ENCODE measurements around the gene GPC6.

Gene GPC6

DNA sequence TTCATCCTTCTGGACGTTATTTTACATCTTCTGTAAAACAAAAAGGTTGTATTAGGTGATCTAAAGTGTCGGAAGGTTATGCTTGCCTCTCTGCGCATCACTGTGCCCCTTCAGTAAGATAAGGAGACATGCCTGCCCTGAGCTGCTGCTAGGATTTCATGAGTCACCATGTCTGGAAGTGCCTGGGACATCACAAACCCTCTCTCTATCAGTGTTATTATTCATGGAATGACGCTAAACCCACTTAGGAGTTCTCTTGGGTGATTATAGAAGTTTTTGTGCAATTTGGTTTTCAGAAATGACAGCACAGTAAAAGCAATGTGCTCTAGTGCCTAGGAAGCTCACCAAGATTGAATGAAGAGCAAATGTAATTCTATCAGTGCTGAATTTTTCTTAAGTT is 635.2 kb downstream of the GPC6 start:
- peak; percentile 92 for DNase-seq
- Histone ChIP-seq H3K9ac (ENCODE audit: low read length) (no peak overlapping the region), H3K4ac (ENCODE audit: low read depth in 1 of 2, low read length in 2 of 2) (no peak overlapping the region), H3K9me3 (ENCODE audit: control insufficient read depth, low read length) (no peaks in the 10 kb centered on the region), H2AK5ac (ENCODE audit: low read length, severe bottlenecking) (no peak overlapping the region), H3K4me1 (ENCODE audit: control insufficient read depth, insufficient read depth, low read depth, low read length) (peaks cover 2% of the 10 kb centered on the region), H2BK12ac (ENCODE audit: low read length in 2 of 2) (no peak overlapping the region), H3K27ac (ENCODE audit: low read length, poor library complexity, severe bottlenecking) (no peak overlapping the region), H3K4me3 (ENCODE audit: insufficient read depth in 1 of 2, low read depth in 1 of 2, low read length in 2 of 2) (no peak overlapping the region), H2AFZ (ENCODE audit: low read depth, low read length) (no peak overlapping the region), H2BK15ac (ENCODE audit: low read depth, poor library complexity, severe bottlenecking) (no peak overlapping the region), H2BK120ac (ENCODE audit: low read depth, low read length) (no peak overlapping the region), H3K4me2 (ENCODE audit: low read length, poor library complexity, severe bottlenecking) (no peak overlapping the region), H4K8ac (ENCODE audit: low read length) (no peak overlapping the region), H3K18ac (ENCODE audit: low read depth in 1 of 2, low read length in 2 of 2) (no peak overlapping the region), H3K36me3 (ENCODE audit: control insufficient read depth in 1 of 2, insufficient read depth in 2 of 2, low read depth in 1 of 2, low read length in 2 of 2) (no peaks in the 10 kb centered on the region), H3K23ac (ENCODE audit: low read length in 2 of 2) (no peak overlapping the region), H3K79me1 (replicated peaks; ENCODE audit: low read length, poor library complexity, severe bottlenecking) (no peaks in the 10 kb centered on the region), H4K91ac (ENCODE audit: low read length) (no peak overlapping the region), H3K27me3 (ENCODE audit: control insufficient read depth in 1 of 2, insufficient read depth in 1 of 2, low read length in 2 of 2) (no peaks in the 10 kb centered on the region), H2BK5ac (ENCODE audit: low read depth, low read length, poor library complexity, severe bottlenecking) (no peak overlapping the region), H3K14ac (ENCODE audit: low read length in 2 of 2) (no peak overlapping the region)
- 18% methylated on average over 3 of the region's 4 CpGs for WGBS

DNA sequence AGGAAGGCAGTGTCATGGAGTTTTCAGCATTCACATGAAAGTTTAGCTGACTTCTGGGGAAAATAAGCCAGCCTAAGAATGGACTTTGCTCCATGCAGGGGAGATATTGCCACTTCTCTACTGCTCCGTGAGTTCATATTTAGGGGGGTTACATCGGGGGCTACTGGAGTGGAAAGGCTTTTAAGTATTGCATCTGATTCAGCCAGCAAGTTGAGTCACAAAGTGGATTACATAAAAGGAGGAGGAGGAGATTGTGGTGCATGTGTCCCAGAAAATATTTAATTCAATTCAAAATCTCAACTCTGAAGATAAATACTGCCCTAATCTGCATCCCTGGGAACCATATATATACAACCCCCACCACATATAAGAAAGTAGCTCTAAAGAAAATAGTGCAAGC is 635.7 kb downstream of the GPC6 start:
- peaks cover 2% of the 10 kb centered on the region for H3K4me1 ChIP-seq (ENCODE audit: control insufficient read depth, insufficient read depth, low read depth, low read length)
- no peak overlapping the region for H4K8ac ChIP-seq (ENCODE audit: low read length)
- H2BK15ac ChIP-seq (ENCODE audit: low read depth, poor library complexity, severe bottlenecking) = no peak overlapping the region
- no peaks in the 10 kb centered on the region for H3K36me3 ChIP-seq (ENCODE audit: control insufficient read depth in 1 of 2, insufficient read depth in 2 of 2, low read depth in 1 of 2, low read length in 2 of 2)
- H4K91ac ChIP-seq (ENCODE audit: low read length) = no peak overlapping the region
- H2AK5ac ChIP-seq (ENCODE audit: low read length, severe bottlenecking) = no peak overlapping the region
- no peaks in the 10 kb centered on the region for H3K79me1 ChIP-seq (replicated peaks; ENCODE audit: low read length, poor library complexity, severe bottlenecking)
- H3K14ac ChIP-seq (ENCODE audit: low read length in 2 of 2) = no peak overlapping the region
- no peak overlapping the region for H3K4me2 ChIP-seq (ENCODE audit: low read length, poor library complexity, severe bottlenecking)
- H2BK12ac ChIP-seq (ENCODE audit: low read length in 2 of 2) = no peak overlapping the region
- H3K4ac ChIP-seq (ENCODE audit: low read depth in 1 of 2, low read length in 2 of 2) = no peak overlapping the region
- 47% methylated on average over 2 of the region's 2 CpGs for WGBS
- H3K4me3 ChIP-seq (ENCODE audit: insufficient read depth in 1 of 2, low read depth in 1 of 2, low read length in 2 of 2) = no peak overlapping the region
- no peak overlapping the region for H2AFZ ChIP-seq (ENCODE audit: low read depth, low read length)
- no peak overlapping the region for H3K9ac ChIP-seq (ENCODE audit: low read length)
- peak overlapping the region in 1 of 2 experiments; percentile 33 for H3K18ac ChIP-seq (ENCODE audit: low read depth in 1 of 2, low read length in 2 of 2)
- H3K9me3 ChIP-seq (ENCODE audit: control insufficient read depth, low read length) = no peaks in the 10 kb centered on the region
- no peak overlapping the region for H3K23ac ChIP-seq (ENCODE audit: low read length in 2 of 2)
- H2BK120ac ChIP-seq (ENCODE audit: low read depth, low read length) = no peak overlapping the region
- H3K27ac ChIP-seq (ENCODE audit: low read length, poor library complexity, severe bottlenecking) = no peak overlapping the region
- no peaks in the 10 kb centered on the region for H3K27me3 ChIP-seq (ENCODE audit: control insufficient read depth in 1 of 2, insufficient read depth in 1 of 2, low read length in 2 of 2)
- no peak overlapping the region for H2BK5ac ChIP-seq (ENCODE audit: low read depth, low read length, poor library complexity, severe bottlenecking)
- peak; percentile 44 for DNase-seq

DNA sequence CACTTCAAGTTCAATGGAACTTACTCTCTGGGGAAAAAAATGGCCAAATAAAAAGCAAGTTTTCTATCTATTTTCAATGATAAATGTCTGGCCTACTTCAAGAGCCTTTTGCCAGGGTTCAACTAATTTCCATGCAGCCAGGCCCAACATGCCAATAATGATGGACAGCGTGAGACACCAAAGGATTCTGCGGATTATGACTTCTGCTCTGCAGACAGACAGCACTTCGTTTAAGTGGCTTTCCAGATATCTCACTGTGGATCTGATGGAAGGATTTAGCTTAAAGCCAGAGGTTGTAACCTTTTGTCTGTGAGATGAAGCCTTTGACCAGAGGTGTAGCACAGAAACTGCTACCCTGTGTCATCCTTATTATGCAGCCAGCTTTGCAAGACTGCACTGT is 638.6 kb downstream of the GPC6 start:
- Histone ChIP-seq H3K79me1 (replicated peaks; ENCODE audit: low read length, poor library complexity, severe bottlenecking) (no peaks in the 10 kb centered on the region), H3K9ac (ENCODE audit: low read length) (no peak overlapping the region), H3K18ac (ENCODE audit: low read depth in 1 of 2, low read length in 2 of 2) (no peak overlapping the region), H3K4ac (ENCODE audit: low read depth in 1 of 2, low read length in 2 of 2) (no peak overlapping the region), H2BK12ac (ENCODE audit: low read length in 2 of 2) (no peak overlapping the region), H2AFZ (ENCODE audit: low read depth, low read length) (no peak overlapping the region), H3K4me2 (ENCODE audit: low read length, poor library complexity, severe bottlenecking) (no peak overlapping the region), H3K27me3 (ENCODE audit: control insufficient read depth in 1 of 2, insufficient read depth in 1 of 2, low read length in 2 of 2) (no peaks in the 10 kb centered on the region), H4K8ac (ENCODE audit: low read length) (no peak overlapping the region), H3K4me1 (ENCODE audit: control insufficient read depth, insufficient read depth, low read depth, low read length) (peaks cover 2% of the 10 kb centered on the region), H3K9me3 (ENCODE audit: control insufficient read depth, low read length) (no peaks in the 10 kb centered on the region), H3K27ac (ENCODE audit: low read length, poor library complexity, severe bottlenecking) (no peak overlapping the region), H4K91ac (ENCODE audit: low read length) (no peak overlapping the region), H3K36me3 (ENCODE audit: control insufficient read depth in 1 of 2, insufficient read depth in 2 of 2, low read depth in 1 of 2, low read length in 2 of 2) (no peaks in the 10 kb centered on the region), H2BK15ac (ENCODE audit: low read depth, poor library complexity, severe bottlenecking) (no peak overlapping the region), H3K14ac (ENCODE audit: low read length in 2 of 2) (no peak overlapping the region), H3K4me3 (ENCODE audit: insufficient read depth in 1 of 2, low read depth in 1 of 2, low read length in 2 of 2) (no peak overlapping the region), H3K23ac (ENCODE audit: low read length in 2 of 2) (no peak overlapping the region), H2AK5ac (ENCODE audit: low read length, severe bottlenecking) (no peak overlapping the region), H2BK120ac (ENCODE audit: low read depth, low read length) (no peak overlapping the region), H2BK5ac (ENCODE audit: low read depth, low read length, poor library complexity, severe bottlenecking) (no peak overlapping the region)
- 45% methylated on average over 3 of the region's 3 CpGs for WGBS
- DNase-seq = no peak

DNA sequence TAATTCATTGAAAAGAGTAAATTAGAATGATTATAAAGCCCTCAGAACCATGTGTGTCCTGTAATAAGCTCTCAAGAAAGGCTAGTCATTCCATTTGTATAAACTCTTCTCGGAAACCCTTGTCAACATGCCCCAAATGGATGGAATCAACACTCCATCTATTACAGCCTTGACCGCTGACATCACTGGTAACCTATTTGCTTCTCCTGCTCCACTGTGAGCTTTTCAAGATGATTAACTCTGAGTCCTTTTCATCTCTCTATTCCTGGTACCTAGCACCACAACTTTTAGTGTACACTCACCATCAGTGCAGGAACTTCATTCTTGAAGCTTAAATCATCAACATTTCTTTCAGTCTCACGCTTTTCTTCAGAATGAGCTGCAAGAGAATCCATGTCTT is 640.9 kb downstream of the GPC6 start:
- H3K23ac ChIP-seq (ENCODE audit: low read length in 2 of 2) = no peak overlapping the region
- H3K4me3 ChIP-seq (ENCODE audit: insufficient read depth in 1 of 2, low read depth in 1 of 2, low read length in 2 of 2) = no peak overlapping the region
- H4K8ac ChIP-seq (ENCODE audit: low read length) = no peak overlapping the region
- H2BK5ac ChIP-seq (ENCODE audit: low read depth, low read length, poor library complexity, severe bottlenecking) = no peak overlapping the region
- H3K4ac ChIP-seq (ENCODE audit: low read depth in 1 of 2, low read length in 2 of 2) = no peak overlapping the region
- no peak overlapping the region for H3K18ac ChIP-seq (ENCODE audit: low read depth in 1 of 2, low read length in 2 of 2)
- WGBS = 57% methylated on average over 3 of the region's 3 CpGs
- H2BK15ac ChIP-seq (ENCODE audit: low read depth, poor library complexity, severe bottlenecking) = no peak overlapping the region
- H3K36me3 ChIP-seq (ENCODE audit: control insufficient read depth in 1 of 2, insufficient read depth in 2 of 2, low read depth in 1 of 2, low read length in 2 of 2) = no peaks in the 10 kb centered on the region
- H2BK12ac ChIP-seq (ENCODE audit: low read length in 2 of 2) = peak overlapping the region in 1 of 2 experiments; percentile 21
- H3K4me2 ChIP-seq (ENCODE audit: low read length, poor library complexity, severe bottlenecking) = no peak overlapping the region
- no peak overlapping the region for H2BK120ac ChIP-seq (ENCODE audit: low read depth, low read length)
- peak; percentile 28 for DNase-seq
- no peak overlapping the region for H2AK5ac ChIP-seq (ENCODE audit: low read length, severe bottlenecking)
- no peaks in the 10 kb centered on the region for H3K79me1 ChIP-seq (replicated peaks; ENCODE audit: low read length, poor library complexity, severe bottlenecking)
- no peaks in the 10 kb centered on the region for H3K27me3 ChIP-seq (ENCODE audit: control insufficient read depth in 1 of 2, insufficient read depth in 1 of 2, low read length in 2 of 2)
- no peaks in the 10 kb centered on the region for H3K4me1 ChIP-seq (ENCODE audit: control insufficient read depth, insufficient read depth, low read depth, low read length)
- H3K14ac ChIP-seq (ENCODE audit: low read length in 2 of 2) = no peak overlapping the region
- no peak overlapping the region for H4K91ac ChIP-seq (ENCODE audit: low read length)
- H3K9ac ChIP-seq (ENCODE audit: low read length) = no peak overlapping the region
- no peak overlapping the region for H3K27ac ChIP-seq (ENCODE audit: low read length, poor library complexity, severe bottlenecking)
- no peak overlapping the region for H2AFZ ChIP-seq (ENCODE audit: low read depth, low read length)
- no peaks in the 10 kb centered on the region for H3K9me3 ChIP-seq (ENCODE audit: control insufficient read depth, low read length)

All from mesenchymal stem cell (in vitro differentiated cells and primary cell).